HAP-1 (cell line): ENCODE measurements around the gene NEK5.

Source experiments
- DNase-seq, 2 experiments: peaks; one replicate each; pipeline ENCODE4 v3.0.0-alpha.2; 2016 to 2020; ENCODE audit warnings: low spot score in 2 of 2
- H3K27me3 ChIP-seq: fragments of 250-450 bp; sonication (Bioruptor Pico); 2 replicates; pipeline ENCODE4 v1.5.1; 2020; ENCODE audit warnings: low read depth, mild to moderate bottlenecking, moderate library complexity
- H3K36me3 ChIP-seq: fragments of 250-450 bp; sonication (Bioruptor Pico); replicated peaks from 2 replicates; pipeline ENCODE4 v1.5.1; 2020; ENCODE audit warnings: mild to moderate bottlenecking
- H3K4me1 ChIP-seq: fragments of 250-450 bp; sonication (Bioruptor Pico); 2 replicates; pipeline ENCODE4 v1.5.1; 2020; ENCODE audit warnings: mild to moderate bottlenecking
- H3K4me3 ChIP-seq: fragments of 250-450 bp; sonication (Bioruptor Pico); 2 replicates; pipeline ENCODE4 v1.5.1; 2020; ENCODE audit warnings: mild to moderate bottlenecking, moderate library complexity
- H3K9me3 ChIP-seq: fragments of 250-450 bp; sonication (Bioruptor Pico); 2 replicates; pipeline ENCODE4 v1.5.1; 2020; ENCODE audit warnings: mild to moderate bottlenecking, moderate library complexity
- in situ Hi-C: fragments of 300-500 bp; cut with MboI; formaldehyde crosslinking; loops from 3 replicates; pipeline ENCODE4 v1.14.3; 2020; ENCODE audit warnings: low sequenced_read_pairs, inconsistent platforms, mixed read lengths

The NEK5 gene

GRCh38 chr13:52029569-52029968, 99.3 kb downstream of the NEK5 start:
- in situ Hi-C loops = no loop called here
- H3K9me3 ChIP-seq = no peaks in the 10 kb centered on the region
- H3K36me3 ChIP-seq = peaks cover 20% of the 10 kb centered on the region
- H3K27me3 ChIP-seq = no peaks in the 10 kb centered on the region
- no peak for DNase-seq
- H3K4me1 ChIP-seq = no peaks in the 10 kb centered on the region
- H3K4me3 ChIP-seq = no peak overlapping the region

GRCh38 chr13:52027832-52028231, 101.0 kb downstream of the NEK5 start:
- Histone ChIP-seq H3K9me3 (no peaks in the 10 kb centered on the region), H3K4me3 (no peak overlapping the region), H3K27me3 (no peaks in the 10 kb centered on the region), H3K4me1 (no peaks in the 10 kb centered on the region), H3K36me3 (peaks cover 31% of the 10 kb centered on the region)
- no peak for DNase-seq
- in situ Hi-C loops = no loop called here

GRCh38 chr13:52026246-52026626, 102.6 kb downstream of the NEK5 start:
- in situ Hi-C loops = no loop called here
- Histone ChIP-seq H3K4me1 (no peaks in the 10 kb centered on the region), H3K36me3 (peaks cover 33% of the 10 kb centered on the region), H3K9me3 (no peaks in the 10 kb centered on the region), H3K4me3 (no peak overlapping the region), H3K27me3 (no peaks in the 10 kb centered on the region)
- DNase-seq = no peak

GRCh38 chr13:52025475-52026245, 103.2 kb downstream of the NEK5 start:
- in situ Hi-C loops = no loop called here
- Histone ChIP-seq H3K36me3 (peaks cover 33% of the 10 kb centered on the region), H3K27me3 (no peaks in the 10 kb centered on the region), H3K4me1 (no peaks in the 10 kb centered on the region), H3K9me3 (no peaks in the 10 kb centered on the region), H3K4me3 (no peak overlapping the region)
- DNase-seq = no peak

- Histone ChIP-seq H3K9me3 (no peaks in the 10 kb centered on the region), H3K4me3 (no peak within 1 kb of the TSS), H3K27me3 (no peaks in the 10 kb centered on the region), H3K36me3 (peaks cover 40% of the 10 kb centered on the region), H3K4me1 (no peaks in the 10 kb centered on the region)
- no peak for DNase-seq
- in situ Hi-C loops = no loop called here
Measured at GRCh38 chr13:52024481-52024880, 104.4 kb downstream of the NEK5 start, which contains the start of gene UTP14C. UTP14C (plus strand) TSS chr13:52024691; CDS start chr13:52028805, 4,114 bp downstream.

GRCh38 chr13:52022356-52022755, 106.5 kb downstream of the NEK5 start:
- Histone ChIP-seq H3K4me1 (no peaks in the 10 kb centered on the region), H3K4me3 (no peak overlapping the region), H3K36me3 (peaks cover 35% of the 10 kb centered on the region), H3K27me3 (no peaks in the 10 kb centered on the region), H3K9me3 (no peaks in the 10 kb centered on the region)
- in situ Hi-C loops = no loop called here
- DNase-seq = no peak

- no peak overlapping the region for H3K4me3 ChIP-seq
- H3K4me1 ChIP-seq = no peaks in the 10 kb centered on the region
- peaks cover 31% of the 10 kb centered on the region for H3K36me3 ChIP-seq
- H3K9me3 ChIP-seq = no peaks in the 10 kb centered on the region; the same call in 1 of the 2 replicates
- in situ Hi-C loops = no loop called here
- no peaks in the 10 kb centered on the region for H3K27me3 ChIP-seq
- no peak for DNase-seq
Measured at GRCh38 chr13:52020191-52020590, 108.7 kb downstream of the NEK5 start.

- DNase-seq = no peak
- Histone ChIP-seq H3K36me3 (peaks cover 12% of the 10 kb centered on the region), H3K4me3 (no peak overlapping the region), H3K9me3 (no peaks in the 10 kb centered on the region; the same call in 1 of the 2 replicates), H3K4me1 (peaks cover 12% of the 10 kb centered on the region), H3K27me3 (no peaks in the 10 kb centered on the region)
- in situ Hi-C loops = no loop called here
Measured at GRCh38 chr13:52016296-52016695, 112.6 kb downstream of the NEK5 start.

- Histone ChIP-seq H3K4me1 (peaks cover 12% of the 10 kb centered on the region), H3K4me3 (peak overlapping the region; percentile 75), H3K9me3 (no peaks in the 10 kb centered on the region; the same call in 1 of the 2 replicates), H3K27me3 (no peaks in the 10 kb centered on the region), H3K36me3 (peaks cover 4% of the 10 kb centered on the region)
- DNase-seq = no peak
- in situ Hi-C loops = no loop called here
Measured at GRCh38 chr13:52012512-52012836, 116.4 kb downstream of the NEK5 start.

- Histone ChIP-seq H3K9me3 (no peaks in the 10 kb centered on the region; the same call in 1 of the 2 replicates), H3K27me3 (no peaks in the 10 kb centered on the region), H3K36me3 (peaks cover 4% of the 10 kb centered on the region), H3K4me3 (peak within 1 kb of the TSS; percentile 75), H3K4me1 (peaks cover 12% of the 10 kb centered on the region)
- peak; percentile 93 to 99 for DNase-seq
- in situ Hi-C loops = no loop called here
Measured at GRCh38 chr13:52011632-52012511, 117.0 kb downstream of the NEK5 start, which contains the start of gene ALG11. ALG11 (plus strand) TSS chr13:52012398; CDS start chr13:52012419, 21 bp downstream.

GRCh38 chr13:52010890-52011631, 117.8 kb downstream of the NEK5 start, which contains the start of gene ATP7B:
ATP7B (minus strand) TSS chr13:52011450; CDS start chr13:52011337, 113 bp downstream.
- Histone ChIP-seq H3K4me1 (peaks cover 12% of the 10 kb centered on the region), H3K27me3 (no peaks in the 10 kb centered on the region), H3K4me3 (peak within 1 kb of the TSS; percentile 75), H3K36me3 (peaks cover 4% of the 10 kb centered on the region), H3K9me3 (no peaks in the 10 kb centered on the region; the same call in 1 of the 2 replicates)
- in situ Hi-C loops = no loop called here
- peak in 1 of 2 experiments; percentile 59 for DNase-seq

GRCh38 chr13:52009946-52010345, 118.9 kb downstream of the NEK5 start:
- H3K4me1 ChIP-seq = peaks cover 12% of the 10 kb centered on the region
- no peaks in the 10 kb centered on the region for H3K27me3 ChIP-seq
- DNase-seq = no peak
- no peak overlapping the region for H3K4me3 ChIP-seq
- in situ Hi-C loops = loop anchor here (10.0 kb wide), 1 partner anchor 115 kb away; the partner anchor contains the start of gene NEK5
- no peaks in the 10 kb centered on the region for H3K9me3 ChIP-seq
- no peaks in the 10 kb centered on the region for H3K36me3 ChIP-seq

GRCh38 chr13:52006523-52007245, 122.2 kb downstream of the NEK5 start:
- H3K4me3 ChIP-seq = no peak overlapping the region
- H3K27me3 ChIP-seq = no peaks in the 10 kb centered on the region
- no peaks in the 10 kb centered on the region for H3K9me3 ChIP-seq
- DNase-seq = no peak
- in situ Hi-C loops = loop anchor here (10.0 kb wide), 1 partner anchor 118 kb away; the partner anchor contains the start of gene NEK5
- no peaks in the 10 kb centered on the region for H3K4me1 ChIP-seq
- H3K36me3 ChIP-seq = no peaks in the 10 kb centered on the region
